HG02763 (cell line): ENCODE data around the gene NOX5.
"Not testable (repeated sequence)": the region's sequence is repeated elsewhere in the genome, so short reads cannot be mapped to it uniquely, and the experiment has no call there.

Experiments used
- ATAC-seq: cut with Tn5 transposase; IDR thresholded peaks from one replicate; pipeline ENCODE4 v1.9.1; 2021; ENCODE audit warnings: mild to moderate bottlenecking, moderate library complexity; ENCODE audit not compliant: unreplicated experiment

The NOX5 gene

GRCh38 chr15:69055251-69055650 lies 40.8 kb downstream of the NOX5 start:
- ATAC-seq = no peak

DNA sequence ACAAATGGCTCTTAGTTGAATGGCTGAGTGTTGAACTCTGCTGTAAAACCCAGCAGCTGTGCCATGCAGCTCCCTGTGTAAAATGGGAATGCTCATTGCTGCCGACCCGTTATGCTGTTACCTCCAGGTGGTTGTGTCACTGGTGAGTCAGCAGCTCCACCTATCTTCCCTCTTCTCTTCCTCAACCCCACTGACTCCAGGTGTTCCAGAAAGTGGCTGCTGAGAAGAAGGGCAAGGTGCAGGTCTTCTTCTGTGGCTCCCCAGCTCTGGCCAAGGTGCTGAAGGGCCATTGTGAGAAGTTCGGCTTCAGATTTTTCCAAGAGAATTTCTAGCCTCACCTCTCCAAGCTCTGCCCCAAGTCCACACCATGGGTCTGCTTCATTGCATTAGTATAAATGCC lies 41.9 kb downstream of the NOX5 start:
- ATAC-seq = no peak

DNA sequence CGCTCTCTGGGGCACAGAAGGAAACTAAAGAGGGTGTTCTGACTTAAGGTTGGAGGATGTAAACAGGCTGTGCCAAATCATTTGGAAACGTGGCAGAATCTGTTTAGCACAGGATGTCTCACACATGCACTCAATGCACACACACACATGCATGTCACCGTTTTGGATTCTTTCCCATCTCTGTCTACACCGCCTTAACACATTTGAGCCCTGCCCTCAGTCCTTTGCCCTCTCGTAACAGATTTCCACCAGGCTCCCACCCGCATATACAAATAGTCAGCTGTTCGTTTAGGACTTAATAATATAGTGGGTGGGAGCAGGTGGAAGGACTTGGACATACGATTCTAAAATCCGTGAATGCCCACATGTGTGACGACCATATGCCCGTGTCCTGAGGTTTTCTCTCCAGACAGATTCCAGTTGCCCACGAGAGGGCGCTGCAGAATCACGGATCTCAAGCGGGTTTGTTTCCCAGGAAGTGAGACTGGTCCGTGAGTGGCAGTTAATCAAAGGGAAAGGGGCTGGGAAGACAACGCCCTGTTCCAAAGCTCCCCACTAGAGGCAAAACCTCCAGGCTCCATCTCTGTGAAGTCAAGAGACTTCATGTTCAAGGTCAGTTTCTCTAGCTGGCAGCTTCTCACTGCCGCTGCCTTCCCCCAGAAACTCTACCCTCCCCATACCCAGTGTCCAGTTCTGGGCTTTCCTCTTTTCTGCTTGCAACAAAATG lies 44.5 kb downstream of the NOX5 start:
- no peak for ATAC-seq

DNA sequence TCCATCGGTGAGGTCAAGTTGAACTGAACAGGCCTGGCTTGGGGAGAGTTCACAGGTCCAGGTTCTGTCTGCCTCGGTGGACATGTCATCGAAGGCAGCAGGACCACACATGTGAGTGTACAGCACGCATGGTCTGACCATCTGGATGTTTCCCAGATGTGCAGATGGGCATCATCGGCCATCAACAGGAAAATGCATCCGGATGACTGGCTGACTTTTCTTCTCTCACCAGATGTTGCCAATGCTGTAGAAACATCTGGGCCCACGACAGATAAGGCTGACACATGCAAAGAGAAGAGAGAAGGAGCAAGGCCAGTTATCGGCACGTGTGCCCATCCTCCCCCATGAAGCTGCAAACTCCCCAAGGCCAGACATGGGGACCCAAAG lies 45.1 kb downstream of the NOX5 start:
- ATAC-seq = no peak

GRCh38 chr15:69060041-69060481 lies 45.6 kb downstream of the NOX5 start:
- ATAC-seq = no peak

DNA sequence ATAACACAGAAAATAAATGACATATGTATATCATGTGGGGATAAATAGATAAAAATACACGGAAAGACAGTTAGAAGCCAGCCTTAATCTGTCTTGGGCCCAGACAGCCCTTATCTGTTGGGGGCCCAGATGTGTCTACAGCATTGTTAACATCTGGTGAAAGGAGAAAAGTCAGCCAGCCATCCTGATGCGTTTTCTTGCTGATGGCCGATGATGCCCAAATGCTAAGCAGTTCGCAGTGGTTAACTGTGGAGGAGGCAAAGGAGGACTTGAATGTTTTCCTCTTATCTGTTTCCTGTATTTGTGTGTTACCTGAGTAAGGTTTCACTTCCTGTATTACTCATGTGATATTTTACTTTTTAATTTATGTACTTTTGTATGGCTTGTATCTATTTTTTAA lies 46.2 kb downstream of the NOX5 start:
- no peak for ATAC-seq

DNA sequence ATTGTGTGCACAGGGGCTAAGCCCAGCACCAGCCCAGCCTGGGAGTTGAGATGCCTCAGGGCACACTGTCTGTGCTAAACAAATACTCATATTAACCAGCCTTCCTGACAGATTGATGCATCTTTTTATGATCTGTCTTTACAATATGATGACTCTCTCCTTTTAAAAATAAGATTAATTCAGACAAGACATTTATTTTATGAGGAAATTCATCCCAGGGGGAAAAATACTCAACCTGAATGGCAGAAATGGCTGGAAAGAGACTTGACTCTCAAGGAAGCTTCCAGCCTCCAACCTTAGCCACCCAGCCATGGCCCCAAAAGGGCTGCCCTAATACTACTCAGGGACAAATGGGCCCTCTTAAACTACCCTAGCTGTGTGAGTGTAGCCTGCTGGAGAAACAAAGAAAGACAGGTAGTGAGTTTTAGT lies 46.9 kb downstream of the NOX5 start:
- no peak for ATAC-seq

DNA sequence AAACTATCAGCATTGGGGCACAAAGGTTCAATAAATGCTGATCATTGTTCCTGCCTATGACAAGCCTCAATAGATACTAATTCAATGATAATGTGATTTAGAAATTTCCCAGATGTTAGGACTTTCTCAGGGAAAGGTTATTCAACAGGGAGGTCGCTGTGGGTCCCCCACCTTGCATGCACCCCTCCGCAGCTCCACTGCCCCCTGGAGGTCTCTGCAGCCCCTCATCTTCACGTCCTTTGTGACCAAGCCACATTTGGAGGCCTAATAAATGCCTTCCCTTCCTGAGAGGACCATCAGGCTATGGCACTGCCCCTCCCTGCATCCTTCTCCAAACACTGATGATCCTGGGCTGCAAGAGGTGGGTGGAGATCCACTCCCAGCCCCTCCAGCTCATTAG lies 50.2 kb downstream of the NOX5 start:
- ATAC-seq = no peak

GRCh38 chr15:69066007-69066995 lies 51.8 kb downstream of the NOX5 start:
- no peak for ATAC-seq

GRCh38 chr15:69067296-69067695 lies 52.8 kb downstream of the NOX5 start:
- ATAC-seq = no peak

GRCh38 chr15:69068157-69068556 lies 53.7 kb downstream of the NOX5 start:
- ATAC-seq = no peak

DNA sequence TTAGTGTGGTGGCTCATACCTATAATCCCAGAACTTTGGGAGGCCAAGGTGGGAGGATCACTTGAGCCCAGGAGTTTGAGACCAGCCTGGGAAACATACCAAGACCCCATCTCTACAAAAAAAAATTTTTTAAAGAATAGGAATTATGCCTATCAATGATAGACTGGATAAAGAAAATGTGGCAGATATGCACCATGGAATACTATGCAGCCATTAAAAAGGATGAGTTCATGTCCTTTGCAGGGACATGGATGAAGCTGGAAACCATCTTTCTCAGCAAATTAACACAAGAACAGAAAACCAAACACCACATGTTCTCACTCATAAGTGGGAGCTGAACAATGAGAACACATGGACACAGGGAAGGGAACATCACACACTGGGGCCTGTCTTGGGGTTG lies 54.8 kb downstream of the NOX5 start:
- not testable (repeated sequence) for ATAC-seq

DNA sequence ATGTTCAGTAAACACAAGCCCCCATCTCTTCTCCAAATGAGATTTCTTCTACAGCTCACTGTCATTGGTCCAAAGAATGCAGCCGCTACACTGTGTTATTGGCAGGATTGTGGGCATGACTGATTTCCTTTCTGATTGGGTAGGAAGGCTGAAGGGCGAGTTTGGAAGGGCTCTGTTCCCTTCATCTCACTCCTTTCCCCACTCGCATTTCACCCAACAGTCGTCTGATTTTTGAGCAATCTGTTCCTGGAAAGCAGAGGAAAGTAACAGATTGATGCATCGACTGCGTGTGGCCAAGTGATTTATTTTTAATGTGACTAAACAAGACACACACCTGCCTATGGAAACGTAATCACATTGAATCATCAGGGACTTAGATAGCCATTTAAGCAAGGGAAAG lies 55.5 kb downstream of the NOX5 start:
- no peak for ATAC-seq

GRCh38 chr15:69070396-69070795 lies 55.9 kb downstream of the NOX5 start:
- ATAC-seq = no peak

- no peak for ATAC-seq
Observed at GRCh38 chr15:69071260-69071659, 56.8 kb downstream of the NOX5 start.

DNA sequence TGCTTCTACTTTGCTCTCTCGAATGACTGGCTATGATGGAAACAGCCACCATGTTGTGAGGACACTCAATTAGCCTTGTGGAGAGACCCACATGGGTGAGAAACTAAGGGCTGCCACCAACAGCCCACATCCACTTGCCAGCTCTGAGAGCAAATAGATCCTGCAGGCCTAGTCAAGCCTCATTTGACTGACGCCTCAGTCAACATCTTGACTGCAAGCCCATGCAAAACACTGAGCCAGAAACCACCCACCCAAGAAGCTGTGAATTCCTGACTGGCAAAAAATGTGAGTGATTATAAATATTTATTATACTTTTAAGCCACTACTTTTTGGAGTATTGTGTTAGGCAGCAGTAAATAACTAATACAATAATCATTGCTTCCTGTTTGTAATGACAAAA lies 58.4 kb downstream of the NOX5 start:
- ATAC-seq = no peak

DNA sequence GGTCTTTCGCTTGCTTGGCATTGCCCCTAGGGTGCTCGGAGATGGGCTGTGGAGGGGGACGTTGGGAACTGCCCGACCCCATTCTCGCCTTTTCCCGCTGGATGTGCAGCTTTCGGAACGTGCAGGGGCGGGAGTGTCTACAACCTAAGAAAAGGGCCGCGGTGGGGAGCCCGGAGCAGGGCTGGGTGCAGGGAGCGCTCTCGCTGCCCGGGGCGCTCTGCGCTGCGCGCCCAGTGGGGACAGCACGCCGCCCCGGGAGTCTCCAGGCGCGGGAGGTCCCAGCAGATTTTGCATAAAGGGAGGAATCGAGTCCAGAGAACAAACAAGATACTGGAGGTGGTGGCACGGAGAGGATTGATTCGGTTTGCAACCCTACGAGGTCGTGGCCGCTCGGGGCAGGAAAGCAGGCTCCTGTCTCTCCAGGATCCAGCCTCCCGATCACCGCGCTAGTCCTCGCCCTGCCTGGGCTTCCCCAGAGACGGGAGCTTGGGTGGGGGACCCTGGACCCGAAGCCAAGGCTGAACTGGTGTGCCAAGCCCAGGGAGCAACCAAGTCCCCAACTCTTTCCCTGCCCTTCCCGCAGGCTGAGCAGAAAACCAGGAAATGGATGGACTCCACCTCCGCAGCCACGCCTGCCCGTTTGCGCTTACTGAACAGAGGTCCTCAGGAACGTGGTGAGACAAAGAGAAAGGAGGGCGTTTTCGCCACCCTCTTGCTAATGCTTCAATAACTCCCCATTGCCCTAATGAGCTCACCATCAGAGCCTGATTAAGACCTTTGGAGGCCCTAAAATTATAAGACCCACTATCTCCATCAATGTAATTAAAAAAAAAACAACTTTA lies 59.7 kb downstream of the NOX5 start:
- no peak for ATAC-seq

DNA sequence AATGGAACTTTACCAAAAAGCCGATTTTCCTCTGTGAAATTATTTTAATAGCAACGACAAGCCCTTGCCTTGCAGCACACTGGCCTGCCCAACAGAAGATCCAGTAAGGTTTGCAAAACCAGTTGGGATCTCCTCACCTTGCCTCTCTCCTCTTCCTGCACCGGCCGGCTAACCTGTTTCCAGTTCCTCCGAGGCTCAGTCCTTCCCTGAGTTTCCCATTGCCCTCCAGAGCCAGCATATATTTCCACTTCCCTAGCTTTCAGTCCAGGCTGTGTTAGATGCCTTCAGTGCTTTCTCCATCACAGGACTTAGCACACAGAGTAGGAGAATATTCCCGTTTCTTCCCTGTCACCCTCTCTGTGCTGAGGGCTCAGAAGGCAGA lies 60.3 kb downstream of the NOX5 start:
- ATAC-seq = no peak

GRCh38 chr15:69075440-69075839 lies 60.9 kb downstream of the NOX5 start:
- ATAC-seq = no peak

DNA sequence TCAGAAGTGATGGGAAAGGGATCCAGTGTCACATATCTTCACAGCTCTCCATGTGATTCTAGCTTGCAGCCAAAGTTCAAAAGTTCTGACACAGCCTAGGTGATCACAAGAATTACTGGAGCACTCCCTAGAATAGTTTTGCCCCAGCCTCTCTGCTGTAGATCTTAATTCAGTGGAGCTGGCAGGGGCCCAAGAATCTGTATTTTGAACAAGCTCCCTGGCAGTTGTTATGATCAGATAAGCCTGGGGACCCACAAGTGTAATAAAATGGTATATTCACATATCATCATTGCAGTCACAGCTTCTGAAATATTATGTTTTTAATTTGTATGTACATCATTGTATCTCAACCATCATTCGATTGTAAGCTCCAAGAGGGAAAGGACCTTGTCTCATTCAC lies 62.3 kb downstream of the NOX5 start:
- no peak for ATAC-seq

DNA sequence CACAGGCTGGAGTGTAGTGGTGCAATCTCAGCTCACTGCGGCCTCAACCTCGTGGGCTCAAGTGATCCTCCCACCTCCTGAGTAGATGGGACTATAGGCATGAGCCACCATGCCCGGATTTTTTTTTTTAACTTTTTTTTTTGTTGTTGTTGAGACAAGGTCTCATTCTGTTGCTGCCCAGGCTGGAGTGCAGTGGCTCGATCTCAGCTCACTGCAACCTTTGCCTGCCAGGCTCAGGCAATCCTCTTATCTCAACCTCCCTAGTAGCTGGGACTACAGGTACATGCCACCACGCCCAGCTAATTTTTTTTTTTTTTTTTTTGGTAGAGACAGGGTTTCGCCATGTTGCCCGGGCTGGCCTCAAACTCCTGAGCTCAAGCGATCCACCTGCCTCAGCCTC lies 64.1 kb downstream of the NOX5 start:
- no peak for ATAC-seq
